ENCODE measurements around the gene DHDH.
A peak's percentile ranks its signal among the peaks of the same experiment; 100 is the strongest.

Gene DHDH

DNA sequence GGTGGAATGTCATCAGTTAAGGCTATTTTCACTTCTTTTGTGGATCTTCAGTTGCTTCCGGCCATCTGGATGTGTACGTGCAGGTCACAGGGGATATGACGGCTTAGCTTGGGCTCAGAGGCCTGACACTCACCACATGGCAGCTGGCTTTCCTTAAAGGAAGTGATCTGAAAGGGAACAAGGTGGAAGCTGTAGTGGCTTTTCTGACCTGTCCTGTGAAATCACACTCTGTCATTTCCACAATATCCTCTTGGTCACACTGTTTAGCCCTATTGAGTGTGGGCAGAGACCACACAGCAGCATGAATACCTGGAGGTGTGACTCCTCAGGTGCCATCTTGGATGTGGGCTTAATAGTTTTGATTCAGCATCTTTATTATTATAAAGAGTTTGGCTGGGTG is 16.7 kb downstream of the DHDH start:
- DNase-seq (ENCODE audit: low read depth): no peak

GRCh38 chr19:48950830-48951519 is 17.5 kb downstream of the DHDH start:
- no peak for DNase-seq (ENCODE audit: low read depth)

DNA sequence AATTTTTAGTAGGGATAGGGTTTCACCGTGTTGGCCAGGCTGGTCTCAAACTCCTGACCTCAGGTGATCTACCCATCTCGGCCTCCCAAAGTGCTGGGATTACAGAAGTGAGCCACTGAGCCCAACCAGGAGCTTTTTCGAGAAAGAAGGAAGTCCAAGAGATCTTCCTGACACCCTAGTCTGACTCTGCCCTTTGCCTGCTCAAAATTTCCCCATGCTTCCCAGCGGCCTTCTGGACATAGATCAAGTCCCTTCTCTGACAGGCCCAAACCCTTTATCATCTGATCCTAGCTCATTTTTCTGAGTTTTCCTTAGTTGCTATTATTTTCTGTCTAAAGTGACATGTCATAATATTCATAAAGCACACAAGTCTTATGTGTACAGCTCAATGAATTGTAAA is 19.6 kb downstream of the DHDH start:
- DNase-seq (ENCODE audit: low read depth): no peak

DNA sequence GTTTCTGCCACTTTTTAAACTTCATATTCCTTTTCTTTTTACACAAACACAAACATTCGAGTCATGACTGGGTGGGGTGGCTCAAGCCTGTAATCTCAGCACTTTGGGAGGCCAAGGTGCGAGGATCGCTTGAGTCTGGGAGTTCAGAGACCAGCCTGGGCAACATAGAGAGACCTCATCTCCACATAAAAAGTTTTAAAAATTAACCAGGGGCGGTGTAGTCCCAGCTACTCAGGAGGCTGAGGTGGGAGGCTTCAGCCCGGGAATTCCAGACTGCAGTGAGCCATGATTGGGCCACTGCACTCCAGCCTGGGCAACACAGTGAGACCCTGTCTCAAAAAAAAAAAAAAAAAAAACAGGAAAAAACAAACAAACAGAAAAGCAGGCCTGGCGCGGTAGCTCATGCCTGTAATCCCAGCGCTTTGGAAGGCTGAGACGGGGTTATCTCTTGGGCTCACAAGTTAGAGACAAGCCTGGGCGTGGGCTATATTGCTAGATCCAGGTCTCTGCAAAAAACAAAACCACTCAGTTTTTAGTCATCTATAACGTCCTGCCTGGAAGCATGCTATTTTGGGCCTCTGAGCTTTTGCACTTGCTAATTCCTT is 20.6 kb downstream of the DHDH start:
- no peak for DNase-seq (ENCODE audit: low read depth)

DNA sequence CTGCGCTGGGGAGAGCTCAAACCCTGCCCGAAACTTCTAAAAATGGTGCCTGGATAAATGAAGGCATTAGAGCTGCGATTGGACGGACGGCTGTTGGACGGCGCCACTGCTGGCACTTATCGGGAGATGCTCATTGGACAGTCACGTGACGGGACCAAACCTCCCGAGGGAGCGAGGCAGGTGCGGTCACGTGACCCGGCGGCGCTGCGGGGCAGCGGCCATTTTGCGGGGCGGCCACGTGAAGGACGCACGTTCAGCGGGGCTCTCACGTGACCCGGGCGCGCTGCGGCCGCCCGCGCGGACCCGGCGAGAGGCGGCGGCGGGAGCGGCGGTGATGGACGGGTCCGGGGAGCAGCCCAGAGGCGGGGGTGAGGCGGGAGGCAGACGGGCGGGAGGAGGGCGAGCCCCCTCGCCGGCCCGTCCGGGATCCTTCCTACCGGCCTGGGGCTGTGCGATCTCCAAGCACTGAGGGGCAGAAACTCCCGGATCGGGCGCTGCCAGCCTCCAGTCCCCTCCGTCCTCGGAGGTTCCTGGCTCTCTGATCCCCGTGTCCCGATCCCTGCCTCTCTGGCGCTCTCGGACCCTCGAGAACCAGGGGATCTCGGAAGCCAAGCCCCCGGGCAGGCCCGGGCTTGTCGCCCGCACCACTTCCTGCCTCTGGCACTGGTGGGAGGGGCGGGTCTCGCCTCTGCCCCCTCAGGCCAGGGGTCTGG is 21.3 kb downstream of the DHDH start, which contains the start of gene BAX:
BAX (plus strand) TSS at position 281 of the 713 bp plus-strand sequence; CDS start at position 335, 54 bp downstream.
- DNase-seq (ENCODE audit: low read depth): peak; percentile 79

- no peak for DNase-seq (ENCODE audit: low read depth)
Measured at GRCh38 chr19:48955308-48955958, 21.9 kb downstream of the DHDH start.

DNA sequence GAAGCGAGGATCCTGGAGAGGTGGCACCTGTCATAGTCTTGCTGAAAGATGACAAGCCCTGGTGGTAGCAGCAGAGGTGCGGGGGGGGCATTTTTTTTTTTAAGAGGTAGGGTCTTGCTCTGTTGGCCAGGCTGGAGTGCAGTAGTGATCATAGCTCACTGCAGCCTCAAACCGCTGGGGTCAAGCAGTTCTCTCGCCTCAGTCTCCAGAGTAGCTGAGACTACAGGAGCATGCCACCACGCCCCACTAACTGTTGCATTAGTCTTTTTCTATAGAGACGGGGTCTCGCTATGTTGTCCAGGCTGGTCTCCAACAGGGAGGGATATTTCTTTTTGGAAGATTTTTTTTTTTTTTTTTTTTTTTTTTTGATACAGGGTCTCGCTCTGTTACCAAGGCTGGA is 24.5 kb downstream of the DHDH start:
- no peak for DNase-seq (ENCODE audit: low read depth)

DNA sequence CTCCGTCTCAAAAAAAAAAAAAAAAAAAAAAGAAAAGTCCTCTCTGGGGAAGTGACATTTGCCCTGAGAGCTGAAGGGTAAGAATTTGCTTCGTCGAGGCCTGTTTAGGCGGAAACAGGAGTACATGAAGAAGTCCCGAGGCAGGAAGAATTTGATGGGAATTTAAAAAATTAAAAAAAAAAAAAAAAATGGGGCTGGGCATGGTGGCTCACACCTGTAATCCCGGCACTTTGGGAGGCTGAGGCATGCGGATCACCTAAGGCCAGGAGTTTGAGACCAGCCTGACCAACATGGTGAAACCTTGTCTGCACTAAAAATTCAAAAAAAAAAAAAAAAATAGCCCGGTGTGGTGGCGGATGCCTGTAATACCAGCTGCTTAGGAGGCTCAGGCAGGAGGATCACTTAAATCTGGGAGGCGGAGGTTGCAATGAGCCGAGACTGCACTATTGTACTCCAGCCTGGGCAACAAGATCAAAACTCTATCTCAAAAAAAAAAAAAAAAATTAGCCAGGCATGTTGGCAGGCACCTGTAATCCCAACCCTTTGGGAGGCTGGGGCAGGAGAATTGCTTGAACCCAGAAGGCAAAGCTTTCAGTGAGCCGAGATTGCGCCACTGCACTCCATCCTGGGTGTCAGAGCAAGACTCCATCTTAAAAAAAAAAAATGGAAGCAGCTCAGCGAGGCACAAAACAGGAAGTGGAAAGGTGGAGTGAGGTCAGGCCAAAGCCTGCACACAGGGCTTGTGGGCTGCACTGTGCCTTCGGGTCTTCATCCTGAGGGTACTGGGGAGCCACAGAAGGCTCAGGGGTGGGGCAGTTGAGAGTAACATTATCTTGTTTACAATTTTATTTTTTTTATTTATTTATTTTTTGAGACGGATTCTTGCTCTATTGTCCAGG is 26.1 kb downstream of the DHDH start:
- DNase-seq (ENCODE audit: low read depth): no peak

- no peak for DNase-seq (ENCODE audit: low read depth)
Measured at GRCh38 chr19:48961051-48961649, 27.7 kb downstream of the DHDH start.

DNA sequence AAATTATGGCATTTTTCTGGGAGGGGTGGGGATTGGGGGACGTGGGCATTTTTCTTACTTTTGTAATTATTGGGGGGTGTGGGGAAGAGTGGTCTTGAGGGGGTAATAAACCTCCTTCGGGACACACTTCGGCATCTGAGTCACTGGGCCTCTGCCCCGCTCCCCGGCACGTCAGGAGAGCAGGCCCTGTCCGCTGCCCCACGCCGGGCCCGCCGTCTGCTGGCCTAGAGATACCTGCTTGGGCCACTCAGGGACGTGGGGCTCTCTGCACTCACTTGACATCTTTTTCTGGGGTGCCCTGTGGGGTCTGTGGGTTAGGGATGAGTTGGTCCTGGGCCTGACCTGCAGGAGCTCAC is 28.2 kb downstream of the DHDH start:
- DNase-seq (ENCODE audit: low read depth): no peak

DNA sequence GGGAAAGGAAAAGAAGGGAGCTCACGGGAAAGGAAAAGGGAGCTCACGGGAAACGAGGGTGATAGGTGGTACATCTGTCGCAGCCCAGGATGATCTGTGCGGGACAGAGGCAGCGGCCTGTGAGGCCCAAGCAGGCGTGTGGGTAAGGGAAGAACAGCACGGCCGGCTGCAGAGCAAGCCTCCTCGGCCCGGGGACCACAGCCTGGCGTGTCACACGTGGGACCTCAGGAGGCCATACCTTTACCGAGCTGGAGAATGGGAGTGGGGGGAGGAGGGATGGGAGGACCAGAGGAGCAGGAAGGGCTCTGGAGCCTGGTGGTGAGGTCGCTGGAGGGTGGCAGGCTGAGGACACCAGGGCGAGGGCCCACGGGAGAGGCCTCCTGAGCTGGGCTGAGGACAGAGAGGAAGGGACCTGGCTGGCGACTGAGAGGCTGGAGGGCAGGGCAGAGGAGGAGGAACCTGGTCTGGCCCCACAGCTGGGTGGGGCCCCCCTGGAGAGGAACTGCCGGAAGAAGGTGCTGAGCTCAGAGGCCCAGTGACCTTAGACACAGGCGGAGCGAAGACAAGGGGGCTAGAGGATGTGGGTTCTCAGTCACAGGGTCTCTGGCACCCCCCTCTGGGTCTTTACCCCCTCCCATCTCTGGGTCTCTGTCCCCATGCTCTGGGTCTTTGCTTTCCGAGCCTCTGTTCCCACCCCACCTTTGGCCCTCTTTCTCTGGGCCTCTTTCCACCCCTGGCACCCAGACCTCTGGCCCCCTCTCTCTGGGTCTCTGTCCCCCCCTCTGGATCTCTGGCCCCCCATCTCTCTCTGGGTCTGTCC is 28.7 kb downstream of the DHDH start:
- DNase-seq (ENCODE audit: low read depth): no peak

GRCh38 chr19:48962849-48963165 is 29.3 kb downstream of the DHDH start:
- DNase-seq (ENCODE audit: low read depth): no peak

- DNase-seq (ENCODE audit: low read depth): peak; percentile 38
Measured at GRCh38 chr19:48963371-48964204, 30.1 kb downstream of the DHDH start.

DNA sequence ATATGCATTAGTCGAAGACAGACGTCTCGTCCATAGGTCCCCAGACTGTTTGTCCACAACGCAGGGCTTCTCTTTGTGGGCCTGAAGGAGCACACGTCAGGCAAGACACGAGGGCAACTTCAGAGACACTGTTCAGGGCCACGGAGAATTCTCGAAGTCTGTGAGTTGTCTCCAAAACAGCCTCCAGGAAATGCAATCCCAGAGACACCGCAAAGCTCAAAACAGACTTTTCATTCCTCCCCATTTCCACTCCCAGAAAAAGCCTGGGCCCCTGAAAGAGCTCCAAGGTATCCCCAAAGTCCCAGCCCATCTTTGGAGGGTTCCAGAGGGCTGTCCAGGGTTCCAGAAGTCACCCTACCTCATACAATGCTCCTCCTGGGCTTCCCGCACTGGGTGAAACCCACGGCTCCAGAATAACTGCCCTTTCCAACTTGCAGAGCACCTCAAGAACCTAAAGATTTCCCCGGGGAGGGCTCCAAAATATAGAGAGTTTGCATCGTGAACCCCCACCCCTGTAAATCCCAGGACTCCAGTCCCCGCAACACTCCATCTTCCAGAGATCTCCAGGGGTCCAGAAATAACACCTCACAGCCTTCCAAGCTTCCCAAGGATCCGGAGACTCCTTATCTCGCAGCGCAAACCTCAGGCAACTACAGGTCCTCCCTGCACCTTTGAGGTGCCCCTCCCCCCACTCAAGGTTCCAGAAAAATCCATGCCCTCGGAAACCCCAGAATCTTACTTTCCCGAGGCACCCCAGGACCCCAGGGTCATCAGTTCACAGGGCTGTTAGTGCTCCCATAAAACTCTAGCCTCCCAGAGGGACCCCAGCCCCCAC is 30.9 kb downstream of the DHDH start:
- DNase-seq (ENCODE audit: low read depth): peak; percentile 33

DNA sequence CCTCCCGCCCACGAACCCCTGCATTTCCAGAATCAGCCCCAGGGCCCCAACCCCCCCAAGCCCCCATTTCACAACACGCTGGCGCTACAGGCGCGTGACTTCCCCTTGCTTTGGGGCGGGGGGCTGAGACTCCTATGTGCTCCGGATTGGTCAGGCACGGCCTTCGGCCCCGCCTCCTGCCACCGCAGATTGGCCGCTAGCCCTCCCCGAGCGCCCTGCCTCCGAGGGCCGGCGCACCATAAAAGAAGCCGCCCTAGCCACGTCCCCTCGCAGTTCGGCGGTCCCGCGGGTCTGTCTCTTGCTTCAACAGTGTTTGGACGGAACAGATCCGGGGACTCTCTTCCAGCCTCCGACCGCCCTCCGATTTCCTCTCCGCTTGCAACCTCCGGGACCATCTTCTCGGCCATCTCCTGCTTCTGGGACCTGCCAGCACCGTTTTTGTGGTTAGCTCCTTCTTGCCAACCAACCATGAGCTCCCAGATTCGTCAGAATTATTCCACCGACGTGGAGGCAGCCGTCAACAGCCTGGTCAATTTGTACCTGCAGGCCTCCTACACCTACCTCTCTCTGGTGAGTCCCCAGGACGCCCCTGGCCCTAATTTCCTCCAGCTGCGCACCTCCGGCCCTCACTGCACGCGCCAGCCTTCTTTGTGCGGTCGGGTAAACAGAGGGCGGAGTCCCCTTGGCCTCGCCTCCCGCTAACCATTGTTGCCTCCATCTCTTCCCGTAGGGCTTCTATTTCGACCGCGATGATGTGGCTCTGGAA is 31.7 kb downstream of the DHDH start, which contains the start of gene FTL:
FTL (plus strand) TSS at position 270 of the 766 bp plus-strand sequence; CDS start at position 469, 199 bp downstream.
- peak; percentile 91 for DNase-seq (ENCODE audit: low read depth)

DNA sequence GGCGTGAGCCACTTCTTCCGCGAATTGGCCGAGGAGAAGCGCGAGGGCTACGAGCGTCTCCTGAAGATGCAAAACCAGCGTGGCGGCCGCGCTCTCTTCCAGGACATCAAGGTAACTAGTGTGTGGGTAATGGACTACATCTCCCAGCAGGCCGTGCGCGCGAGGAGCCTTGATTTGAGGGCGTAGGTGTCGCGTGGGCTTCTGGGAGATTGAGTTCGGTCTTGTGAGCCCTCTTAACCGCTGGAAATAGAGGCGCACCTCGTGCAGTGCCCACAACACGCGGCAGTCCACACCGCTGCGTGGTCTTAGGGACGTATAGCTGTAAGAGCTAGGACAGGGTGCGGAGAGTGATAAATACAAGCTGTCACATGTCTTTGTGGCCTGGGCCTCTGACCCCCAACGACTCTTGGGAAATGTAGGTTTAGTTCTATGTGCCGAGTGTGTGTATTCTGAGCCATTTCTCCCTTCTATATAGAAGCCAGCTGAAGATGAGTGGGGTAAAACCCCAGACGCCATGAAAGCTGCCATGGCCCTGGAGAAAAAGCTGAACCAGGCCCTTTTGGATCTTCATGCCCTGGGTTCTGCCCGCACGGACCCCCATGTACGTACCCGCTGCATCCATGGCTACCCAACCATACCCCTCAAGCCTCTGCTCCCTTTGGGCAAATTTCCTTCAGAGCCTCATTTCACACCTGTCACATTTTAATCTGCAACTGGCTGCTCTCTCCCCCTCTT is 32.5 kb downstream of the DHDH start:
- peak; percentile 45 for DNase-seq (ENCODE audit: low read depth)
